Brain microvascular endothelial cell (primary cell): ENCODE data around the gene MAGI1.

Experiments
- DNase-seq: peaks from one replicate; pipeline ENCODE4 v3.0.0-alpha.2; 2020
- H3K27ac ChIP-seq: fragments of 250-450 bp; sonication (Bioruptor Pico); 2 replicates; pipeline ENCODE4 v1.5.1; 2020; ENCODE audit warnings: mild to moderate bottlenecking, moderate library complexity
- H3K27me3 ChIP-seq: fragments of 250-450 bp; sonication (Bioruptor Pico); replicated peaks from 2 replicates; pipeline ENCODE4 v1.5.1; 2020; ENCODE audit warnings: mild to moderate bottlenecking
- H3K36me3 ChIP-seq: fragments of 250-450 bp; sonication (Bioruptor Pico); replicated peaks from 2 replicates; pipeline ENCODE4 v1.5.1; 2020; ENCODE audit warnings: mild to moderate bottlenecking
- H3K4me3 ChIP-seq: 2 replicates; pipeline ENCODE4 v1.5.1; 2011; ENCODE audit warnings: low read depth, mild to moderate bottlenecking, control low read depth, low read length, moderate library complexity
- in situ Hi-C: cut with HindIII; loops from 2 replicates; pipeline ENCODE4 v1.10.0; 2017; ENCODE audit warnings: low sequenced_read_pairs, low pct_ligation_motif_present
- TF ChIP-seq, protein P1 (sequence below): IDR thresholded peaks from 2 replicates; pipeline ENCODE4 v1.5.1; 2011; ENCODE audit warnings: low read depth, mild to moderate bottlenecking, moderate library complexity, low read length, control low read depth, inconsistent platforms; ENCODE audit errors: missing control alignments

MAGI1 gene

DNA sequence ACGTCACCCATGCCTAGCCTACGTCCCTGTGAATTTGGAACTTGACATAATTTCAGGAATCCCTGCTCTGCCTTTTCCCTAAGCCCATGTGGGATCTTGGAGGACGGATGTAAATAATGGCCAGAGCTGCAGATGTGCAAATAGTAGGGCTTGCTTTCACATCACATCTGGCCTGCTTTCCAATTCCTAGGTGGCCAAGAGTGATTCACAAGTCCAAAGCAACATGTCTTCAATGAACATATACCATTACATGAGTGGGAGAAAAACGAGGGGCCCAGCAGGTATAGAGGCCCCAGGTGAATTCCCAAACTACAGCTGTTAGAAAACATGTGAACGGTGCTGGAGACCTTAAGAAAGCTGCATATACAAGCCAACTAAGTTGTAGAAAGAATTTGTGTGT is 214.6 kb downstream of the MAGI1 start:
- Histone ChIP-seq H3K4me3 (no peak overlapping the region), H3K27me3 (no peaks in the 10 kb centered on the region), H3K36me3 (no peaks in the 10 kb centered on the region), H3K27ac (no peak overlapping the region)
- in situ Hi-C loops: no loop called here
- TF ChIP-seq, protein P1, sequence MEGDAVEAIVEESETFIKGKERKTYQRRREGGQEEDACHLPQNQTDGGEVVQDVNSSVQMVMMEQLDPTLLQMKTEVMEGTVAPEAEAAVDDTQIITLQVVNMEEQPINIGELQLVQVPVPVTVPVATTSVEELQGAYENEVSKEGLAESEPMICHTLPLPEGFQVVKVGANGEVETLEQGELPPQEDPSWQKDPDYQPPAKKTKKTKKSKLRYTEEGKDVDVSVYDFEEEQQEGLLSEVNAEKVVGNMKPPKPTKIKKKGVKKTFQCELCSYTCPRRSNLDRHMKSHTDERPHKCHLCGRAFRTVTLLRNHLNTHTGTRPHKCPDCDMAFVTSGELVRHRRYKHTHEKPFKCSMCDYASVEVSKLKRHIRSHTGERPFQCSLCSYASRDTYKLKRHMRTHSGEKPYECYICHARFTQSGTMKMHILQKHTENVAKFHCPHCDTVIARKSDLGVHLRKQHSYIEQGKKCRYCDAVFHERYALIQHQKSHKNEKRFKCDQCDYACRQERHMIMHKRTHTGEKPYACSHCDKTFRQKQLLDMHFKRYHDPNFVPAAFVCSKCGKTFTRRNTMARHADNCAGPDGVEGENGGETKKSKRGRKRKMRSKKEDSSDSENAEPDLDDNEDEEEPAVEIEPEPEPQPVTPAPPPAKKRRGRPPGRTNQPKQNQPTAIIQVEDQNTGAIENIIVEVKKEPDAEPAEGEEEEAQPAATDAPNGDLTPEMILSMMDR: no peak
- no peak for DNase-seq

DNA sequence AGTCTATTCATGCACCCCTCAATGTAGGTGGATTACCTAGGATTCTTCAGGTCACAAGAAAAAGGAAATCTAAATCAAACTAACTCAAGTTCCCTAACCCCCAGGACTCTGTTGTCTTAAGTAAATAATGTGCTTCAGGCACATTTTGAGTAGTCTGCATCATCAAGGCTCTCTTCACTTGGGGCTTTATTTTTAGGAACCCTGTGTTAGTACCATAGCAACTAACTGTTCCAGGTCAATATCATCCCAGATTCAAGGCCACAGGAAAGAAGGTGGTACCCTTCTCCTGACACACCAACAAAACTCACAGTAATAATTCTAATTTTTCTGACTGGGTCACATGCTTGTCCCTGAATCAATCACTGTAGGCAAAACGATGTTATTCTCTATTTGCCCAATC is 218.1 kb downstream of the MAGI1 start:
- no peak for DNase-seq
- Histone ChIP-seq H3K36me3 (no peaks in the 10 kb centered on the region), H3K27me3 (no peaks in the 10 kb centered on the region), H3K4me3 (no peak overlapping the region), H3K27ac (no peak overlapping the region)
- TF ChIP-seq, protein P1: no peak
- in situ Hi-C loops: no loop called here

DNA sequence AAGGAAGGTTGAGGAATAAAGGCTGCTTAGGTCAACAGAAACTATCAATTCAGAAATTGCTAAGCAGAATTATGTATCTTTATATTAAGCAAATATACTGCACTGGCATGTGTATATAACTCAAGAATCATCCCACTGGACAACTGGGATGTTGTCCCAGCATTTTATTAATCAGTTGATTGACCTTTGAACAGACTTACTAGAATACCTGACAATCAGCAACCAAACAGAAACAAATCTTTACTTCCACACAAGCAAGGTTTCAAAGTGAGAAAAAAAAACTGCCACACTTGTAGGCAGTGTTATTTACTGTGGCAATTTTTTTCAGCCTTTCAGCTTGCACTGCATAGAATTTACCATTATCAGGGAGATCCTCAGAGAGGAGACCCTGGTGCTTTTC is 218.8 kb downstream of the MAGI1 start:
- no peak overlapping the region for H3K27ac ChIP-seq
- TF ChIP-seq, protein P1: no peak
- in situ Hi-C loops: no loop called here
- no peak overlapping the region for H3K4me3 ChIP-seq
- no peaks in the 10 kb centered on the region for H3K36me3 ChIP-seq
- no peaks in the 10 kb centered on the region for H3K27me3 ChIP-seq
- no peak for DNase-seq

DNA sequence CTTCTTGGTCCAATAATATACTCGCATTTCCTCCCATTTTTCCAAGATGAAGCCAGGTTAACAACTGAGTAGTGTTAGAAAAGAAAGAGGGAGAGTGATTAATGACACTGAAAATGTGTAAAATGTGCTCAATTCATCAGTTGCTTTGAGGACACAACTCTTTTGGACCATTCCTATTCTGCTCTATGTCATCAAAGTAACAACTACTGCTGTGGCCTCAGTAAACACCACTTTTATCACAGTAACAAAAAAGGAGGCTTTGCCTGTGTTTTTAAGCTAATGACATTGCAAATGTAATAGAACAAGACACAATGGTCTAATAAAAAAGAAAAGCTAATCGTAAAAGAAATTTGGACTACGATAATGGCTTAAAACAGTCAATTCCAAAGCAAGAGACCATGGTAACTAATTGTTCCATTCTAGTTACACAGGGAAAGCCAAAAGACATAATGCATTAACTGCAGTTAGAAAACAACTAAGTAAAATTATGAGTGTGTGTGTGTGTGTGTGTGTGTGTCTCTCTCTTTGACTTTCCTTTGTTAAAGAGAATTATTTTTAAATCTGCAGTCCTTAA is 221.1 kb downstream of the MAGI1 start:
- TF ChIP-seq, protein P1: no peak
- H3K27me3 ChIP-seq: no peaks in the 10 kb centered on the region
- in situ Hi-C loops: no loop called here
- no peak for DNase-seq
- no peak overlapping the region for H3K27ac ChIP-seq
- no peaks in the 10 kb centered on the region for H3K36me3 ChIP-seq
- no peak overlapping the region for H3K4me3 ChIP-seq

DNA sequence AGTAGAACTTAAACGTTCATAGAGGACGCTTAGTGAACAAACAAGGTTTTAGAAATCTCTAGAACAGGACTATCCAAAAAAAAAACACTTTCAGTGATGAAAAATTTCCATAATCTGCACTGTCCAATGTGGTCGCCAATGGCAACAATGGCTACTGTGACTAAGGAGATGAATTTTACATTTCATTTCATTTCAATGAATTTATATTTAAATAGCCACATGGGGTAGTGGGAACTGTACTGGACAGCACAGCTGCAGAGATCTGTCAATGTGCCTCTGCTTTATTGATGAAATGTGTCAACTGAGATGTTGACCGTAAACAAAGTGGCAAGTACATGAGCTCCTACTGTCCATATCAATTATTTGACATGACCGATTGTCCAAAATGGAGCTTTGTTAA is 222.5 kb downstream of the MAGI1 start:
- Histone ChIP-seq H3K36me3 (no peaks in the 10 kb centered on the region), H3K27ac (no peak overlapping the region), H3K27me3 (no peaks in the 10 kb centered on the region), H3K4me3 (no peak overlapping the region)
- DNase-seq: no peak
- TF ChIP-seq, protein P1: no peak
- in situ Hi-C loops: no loop called here

DNA sequence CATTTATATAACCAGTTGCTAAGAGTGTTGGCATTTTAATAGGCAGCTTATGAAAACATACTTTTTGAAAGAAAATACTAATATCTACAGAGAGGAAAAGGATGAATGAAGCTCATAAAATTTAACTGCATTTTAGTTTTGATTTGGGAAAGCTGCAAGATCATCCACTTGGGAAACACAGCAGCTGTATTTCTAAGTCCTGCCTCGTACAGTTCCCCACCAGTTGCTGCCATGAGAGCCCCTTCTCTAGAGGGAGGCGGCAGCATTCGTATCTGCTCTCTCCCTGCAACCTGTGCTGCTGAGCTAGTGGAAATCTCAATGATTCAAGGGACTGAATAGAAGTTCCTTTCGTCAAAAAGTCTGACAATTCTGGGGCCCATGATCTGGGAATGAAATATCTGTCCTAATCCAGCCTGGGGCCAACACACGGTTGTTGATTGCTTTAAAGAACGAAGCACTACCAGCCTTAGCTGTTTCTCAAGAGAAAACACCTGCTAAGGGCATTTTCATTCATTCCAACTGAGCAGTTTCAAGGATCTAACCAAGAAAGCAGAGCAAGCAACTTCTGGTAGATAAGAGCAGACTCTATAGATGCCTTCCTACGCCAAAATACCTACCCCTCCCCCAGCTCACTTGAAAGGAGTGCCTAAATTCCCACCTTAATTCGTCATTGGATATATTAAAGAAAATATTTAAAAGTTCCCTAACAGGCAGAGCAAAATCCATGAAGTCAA is 223.7 kb downstream of the MAGI1 start:
- no peak for DNase-seq
- in situ Hi-C loops: no loop called here

More for the DNA sequence above, 223.7 kb downstream of the MAGI1 start:
- Histone ChIP-seq H3K27me3 (no peaks in the 10 kb centered on the region), H3K4me3 (no peak overlapping the region), H3K36me3 (no peaks in the 10 kb centered on the region), H3K27ac (no peak overlapping the region)
- TF ChIP-seq, protein P1: no peak
